SW 1271 (cell line): ENCODE measurements around the gene CEP192.

Experiments used
- DNase-seq, 2 experiments: peaks; one replicate each; lab custom pipeline; 2025; lab: John Stamatoyannopoulos, UW

The CEP192 gene

GRCh38 chr18:13099113-13099512 lies 108.0 kb downstream of the CEP192 start:
- no peak for DNase-seq

- no peak for DNase-seq
These were observed 109.9 kb downstream of the CEP192 start for GRCh38 chr18:13100942-13101658.

GRCh38 chr18:13101659-13102197 lies 110.6 kb downstream of the CEP192 start:
- DNase-seq = no peak

DNA sequence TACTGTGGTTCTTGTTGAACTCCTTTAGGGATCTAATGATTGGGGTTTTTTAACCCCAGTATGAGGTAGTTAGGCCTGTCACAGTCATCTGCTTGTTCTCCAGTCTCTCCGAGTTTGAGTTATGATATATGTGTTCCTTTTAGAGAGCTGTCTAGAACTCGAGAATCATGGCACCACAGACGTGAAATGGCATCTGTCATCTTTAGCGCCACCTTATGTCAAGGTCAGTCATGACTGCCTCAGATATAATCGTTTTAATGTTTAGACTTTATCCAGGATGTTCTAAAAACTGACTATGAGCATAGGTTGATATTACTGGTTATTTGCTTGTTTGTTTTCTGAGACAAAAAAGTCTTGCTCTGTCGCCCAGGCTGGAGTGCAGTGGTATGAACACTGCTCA lies 112.2 kb downstream of the CEP192 start:
- no peak for DNase-seq

DNA sequence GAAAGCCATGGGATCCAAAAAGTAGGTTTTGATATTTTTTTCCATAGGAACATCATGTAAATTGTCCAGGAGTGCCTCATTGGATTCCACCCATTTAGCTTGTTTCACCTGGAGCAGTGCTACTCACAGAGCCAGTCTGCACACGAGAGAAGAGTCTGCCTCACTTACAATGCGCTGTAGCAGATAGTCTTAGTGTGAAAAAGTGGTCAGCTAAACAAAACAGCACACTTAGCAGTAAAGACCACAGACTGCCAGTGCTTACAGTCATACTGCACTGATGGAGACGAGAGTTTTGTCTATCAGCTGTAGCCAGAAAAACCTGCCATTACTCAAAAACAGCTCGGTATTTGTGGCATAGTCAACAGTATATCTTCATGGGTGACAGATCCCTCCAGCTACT lies 113.9 kb downstream of the CEP192 start:
- DNase-seq = no peak

DNA sequence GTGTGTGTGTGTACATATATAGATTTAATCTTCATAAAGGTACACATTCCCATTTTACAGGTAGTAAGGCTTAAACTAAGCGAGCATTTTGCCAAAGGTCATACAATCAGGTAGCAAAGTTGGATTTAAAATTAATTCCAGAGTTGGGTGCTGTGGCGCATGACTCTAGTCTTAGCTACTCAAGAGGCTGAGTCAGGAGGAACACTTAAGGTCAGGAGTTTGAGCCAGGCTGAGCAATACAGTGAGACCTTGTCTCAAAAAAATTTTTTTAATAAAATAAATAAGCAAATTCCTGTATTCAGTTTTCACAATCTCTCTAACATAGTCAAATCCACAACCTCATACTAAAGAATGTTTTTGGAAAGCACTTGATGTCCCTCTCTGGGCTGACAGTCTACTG lies 115.9 kb downstream of the CEP192 start:
- DNase-seq = no peak

- DNase-seq = no peak
These were observed 117.2 kb downstream of the CEP192 start for GRCh38 chr18:13108330-13108729.

DNA sequence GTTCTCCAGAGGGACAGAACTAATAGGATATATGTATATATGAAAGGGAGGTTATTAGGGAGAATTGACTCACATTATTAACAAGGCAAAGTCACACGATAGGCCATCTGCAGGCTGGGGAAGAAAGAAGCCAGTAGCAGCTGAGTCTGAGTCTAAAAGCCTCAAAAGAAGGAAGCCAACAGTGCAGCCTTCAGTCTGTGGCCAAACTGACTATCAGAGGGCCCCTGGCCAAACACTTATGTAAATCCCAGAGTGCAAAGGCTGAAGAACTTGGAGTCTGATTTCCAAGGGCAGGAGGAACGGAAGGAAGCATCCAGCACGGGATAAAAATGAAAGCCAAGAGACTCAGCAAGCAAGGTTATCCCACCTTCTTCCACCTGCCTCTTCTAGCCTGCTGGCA lies 119.4 kb downstream of the CEP192 start:
- DNase-seq = no peak

GRCh38 chr18:13112982-13113381 lies 121.8 kb downstream of the CEP192 start:
- peak in 1 of 2 experiments; percentile 6 for DNase-seq

DNA sequence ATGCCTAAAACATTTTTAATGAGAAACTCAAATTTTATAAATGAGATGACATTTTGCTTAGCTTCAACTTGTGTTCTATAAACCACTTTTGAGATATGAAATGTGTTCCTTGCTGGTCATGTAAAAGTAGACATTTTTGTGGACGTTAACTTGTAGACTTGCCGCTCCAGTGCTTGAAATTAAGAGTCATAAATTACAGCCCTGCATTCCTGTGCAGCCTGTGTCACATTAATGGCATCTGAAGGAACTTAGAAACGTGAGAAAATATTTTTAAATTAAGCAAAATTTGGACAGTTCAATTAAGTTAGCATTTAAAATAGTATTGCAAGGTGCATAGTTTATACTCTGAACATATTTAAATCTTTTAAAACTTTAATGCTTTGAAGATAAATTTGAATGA lies 129.1 kb downstream of the CEP192 start:
- DNase-seq = no peak

DNA sequence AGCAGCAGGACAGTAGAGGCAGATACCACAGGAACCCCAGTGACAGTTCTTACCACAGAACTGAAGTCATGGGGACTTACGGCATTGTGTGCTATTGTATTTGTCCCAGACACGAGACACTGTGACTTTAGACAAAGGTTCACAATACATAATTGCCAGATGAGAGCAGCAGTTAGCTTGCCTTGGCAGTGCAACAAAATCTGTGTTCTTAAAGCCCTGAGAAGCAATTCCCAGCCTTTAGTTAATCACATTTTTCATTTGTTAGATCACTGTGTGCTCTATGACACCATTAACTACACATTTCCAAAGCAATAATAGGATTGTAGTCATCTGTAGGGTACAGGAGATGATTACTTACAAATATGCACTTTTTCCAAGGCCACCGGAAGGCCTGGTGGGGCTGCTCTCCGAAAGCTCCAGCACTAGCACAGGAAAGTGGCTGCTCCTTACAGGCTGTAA lies 129.8 kb downstream of the CEP192 start:
- DNase-seq = no peak

- no peak for DNase-seq
These were observed 133.2 kb downstream of the CEP192 start for GRCh38 chr18:13124411-13124810.

DNA sequence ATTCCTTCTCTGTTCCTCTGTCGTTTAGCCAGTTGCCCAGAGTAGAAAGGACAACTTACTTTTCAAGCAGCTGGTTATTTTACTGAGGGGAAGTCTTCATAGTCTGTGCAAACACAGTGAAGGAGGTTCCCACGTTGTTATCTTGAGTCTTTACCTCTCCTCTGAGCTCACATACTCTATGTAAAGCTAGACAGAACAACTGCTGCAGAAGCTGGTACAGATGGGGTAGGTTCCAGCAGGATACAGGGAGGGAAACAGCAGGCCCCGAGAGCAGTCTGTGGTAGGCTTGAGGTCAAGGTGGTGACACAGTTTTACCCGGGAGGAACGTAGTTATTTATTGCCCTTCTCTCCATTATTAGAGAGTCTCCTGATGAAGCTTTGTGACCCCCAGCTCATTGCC lies 134.0 kb downstream of the CEP192 start:
- DNase-seq = no peak

DNA sequence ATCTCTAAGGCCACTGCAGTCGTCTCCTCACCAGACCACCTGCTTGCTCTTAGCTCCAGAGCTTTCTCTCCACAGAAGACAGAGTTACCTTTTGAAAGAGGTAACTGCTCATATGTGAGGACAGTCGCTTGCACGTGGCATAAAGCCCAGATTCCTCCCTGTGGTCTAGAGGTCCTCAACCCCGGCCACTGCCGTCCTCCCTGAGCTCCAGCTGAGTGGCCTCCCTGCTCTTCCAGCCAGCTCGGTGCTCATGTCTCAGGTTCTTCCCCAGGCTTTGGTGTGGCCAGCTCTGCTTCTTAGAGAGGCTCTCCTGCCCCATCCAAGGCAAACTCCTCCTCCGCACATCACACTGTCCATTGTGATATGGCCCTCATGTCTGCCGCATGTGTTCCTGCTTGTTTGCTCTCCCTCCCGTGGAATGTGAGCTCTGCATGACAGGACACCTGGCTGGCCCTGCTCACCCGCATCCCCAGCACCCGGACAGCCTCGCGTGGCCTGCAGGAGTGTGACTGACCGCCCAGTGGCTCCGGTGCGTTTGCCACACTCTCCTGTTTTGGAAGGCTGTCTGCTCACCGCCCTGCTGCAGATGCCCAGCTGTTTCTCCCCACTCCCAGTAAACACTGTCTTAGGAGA lies 135.9 kb downstream of the CEP192 start:
- DNase-seq = no peak

GRCh38 chr18:13131283-13131682 lies 140.1 kb downstream of the CEP192 start:
- no peak for DNase-seq

- no peak for DNase-seq
These were observed 143.6 kb downstream of the CEP192 start for GRCh38 chr18:13134551-13135401.

DNA sequence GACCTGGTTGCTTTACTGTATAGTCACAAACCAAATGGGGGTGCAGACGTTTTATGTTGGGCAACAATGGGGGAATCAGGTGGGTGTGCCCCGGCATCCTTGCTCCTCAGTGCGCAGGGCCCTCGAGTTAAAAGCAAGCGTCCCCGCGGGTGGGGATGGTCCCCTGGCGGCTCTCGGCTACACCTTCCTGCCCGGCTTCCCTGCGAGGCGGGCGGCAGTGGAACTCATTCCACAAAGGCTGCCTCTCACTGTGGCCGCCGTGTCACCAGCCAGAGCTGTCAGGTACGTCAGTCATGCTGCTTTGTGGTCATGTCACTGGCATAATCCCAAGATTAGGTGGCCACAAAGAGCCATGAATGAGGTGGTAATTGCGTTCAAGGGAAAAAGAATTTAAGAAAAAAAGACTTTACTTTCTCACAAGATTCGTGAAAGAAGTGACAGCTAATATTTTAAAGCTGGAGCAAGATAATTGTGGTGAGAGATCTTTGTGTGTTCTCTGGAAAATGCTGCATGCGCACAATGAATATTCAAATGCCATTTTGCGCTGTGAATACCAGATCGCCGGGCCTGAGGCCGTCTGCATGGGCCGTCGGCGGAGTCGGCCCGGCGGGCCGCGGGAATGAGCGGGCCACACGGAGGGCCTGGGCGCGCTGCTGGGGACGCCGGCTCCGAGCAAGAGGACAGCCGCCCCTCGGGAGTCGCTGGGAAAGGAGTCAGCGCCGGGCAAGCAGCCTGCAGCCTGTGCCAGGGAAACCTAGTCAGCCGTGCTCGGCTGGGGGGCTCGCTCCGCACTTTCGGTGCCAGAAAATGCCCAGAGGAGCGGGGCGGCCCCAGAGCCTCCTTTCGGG lies 145.1 kb downstream of the CEP192 start:
- no peak for DNase-seq

- DNase-seq = no peak
These were observed 145.9 kb downstream of the CEP192 start for GRCh38 chr18:13136904-13137669.

- no peak for DNase-seq
These were observed 146.7 kb downstream of the CEP192 start for GRCh38 chr18:13137670-13138419.
